ENCODE results near the gene KRT20.

GRCh38 chr17:40848583-40849235 is 36.3 kb downstream of the KRT20 start:
- TF ChIP-seq CTCF (IDR thresholded peaks at IDR 0.05) (no peak), POLR2A (IDR thresholded peaks at IDR 0.05) (no peak)
